GM19239 (cell line): ENCODE data around the gene UBB.

Experiments used
- DNase-seq: peaks from one replicate; pipeline ENCODE4 v3.0.0; 2011; ENCODE audit warnings: low spot score; ENCODE audit not compliant: insufficient read length
- FAIRE-seq: peaks from 2 replicates; lab custom pipeline; 2011; peaks lifted over from hg19 to GRCh38; lab: Jason Lieb, UNC

UBB gene

GRCh38 chr17:16380640-16381495 lies at the start of gene UBB:
TSS of gene UBB (plus strand) at chr17:16381091. CDS start at chr17:16381908, 817 bp downstream.
- peak; percentile 85 for DNase-seq
- peak; percentile 94 for FAIRE-seq

GRCh38 chr17:16338391-16338790 lies 42.5 kb upstream of the UBB start:
- DNase-seq (no peak), FAIRE-seq (no peak)

DNA sequence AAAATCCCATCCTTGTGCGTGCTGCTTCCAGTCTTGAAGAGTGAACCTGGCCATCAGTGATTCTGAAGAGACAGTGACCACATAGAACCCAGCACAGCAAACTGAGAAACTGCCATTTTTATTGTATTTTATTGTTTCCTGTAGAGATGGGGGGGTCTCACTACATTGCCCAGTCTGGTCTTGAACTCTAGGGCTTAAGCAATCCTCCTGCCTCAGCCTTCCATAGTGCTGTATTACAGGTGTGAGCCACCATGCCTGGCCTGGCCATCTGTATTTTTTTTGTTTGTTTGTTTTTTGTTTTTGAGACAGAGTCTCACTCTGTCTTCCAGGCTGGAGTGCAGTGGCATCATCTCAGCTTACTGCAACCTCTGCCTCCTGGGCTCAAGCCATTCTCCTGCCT lies 41.5 kb upstream of the UBB start:
- FAIRE-seq = no peak
- DNase-seq = no peak

DNA sequence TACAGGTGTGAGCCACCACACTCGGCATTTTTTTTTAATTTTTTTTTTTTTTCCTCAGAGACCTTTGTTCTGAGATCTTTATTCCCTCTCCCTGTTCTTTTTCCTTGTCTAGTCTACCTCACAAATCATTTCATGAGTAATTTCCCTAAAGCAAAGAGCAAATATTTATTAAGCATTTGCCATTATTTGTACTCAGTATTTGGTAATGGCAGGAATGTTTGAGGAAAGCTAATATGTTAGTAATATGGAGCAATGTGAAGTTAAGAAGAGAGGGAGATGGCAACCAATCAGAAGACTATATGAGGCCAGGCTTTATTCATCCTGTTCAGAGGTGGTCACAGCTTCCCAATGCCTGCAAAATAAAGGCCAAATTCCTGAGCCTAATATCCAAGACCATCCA lies 40.9 kb upstream of the UBB start:
- no peak for FAIRE-seq
- DNase-seq = no peak

- no peak for DNase-seq
- no peak for FAIRE-seq
Measured at GRCh38 chr17:16342979-16343378, 37.9 kb upstream of the UBB start.

DNA sequence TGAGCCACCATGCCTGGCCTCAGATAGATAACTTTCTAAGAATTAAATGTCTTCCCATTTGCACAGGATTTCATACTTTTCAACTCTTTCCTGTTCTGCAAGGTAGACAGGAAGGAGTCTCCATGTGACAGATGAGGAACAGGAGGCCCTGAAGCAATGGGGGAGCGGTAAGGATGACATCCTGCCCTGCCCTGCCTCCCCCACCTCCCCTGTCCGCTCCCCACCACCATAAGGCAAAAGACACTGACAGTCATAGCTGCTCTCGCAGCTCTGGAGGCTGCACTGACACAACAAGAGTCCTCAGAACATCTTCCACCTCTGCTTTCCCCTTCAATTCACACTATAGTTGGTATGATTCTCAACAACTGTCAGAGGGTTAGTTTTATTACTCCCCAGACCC lies 37.3 kb upstream of the UBB start:
- FAIRE-seq = no peak
- DNase-seq = no peak

- FAIRE-seq (no peak), DNase-seq (no peak)
Measured at GRCh38 chr17:16345565-16345964, 35.3 kb upstream of the UBB start.

GRCh38 chr17:16346721-16347271 lies 34.1 kb upstream of the UBB start:
- DNase-seq (no peak), FAIRE-seq (no peak)

GRCh38 chr17:16348586-16348985 lies 32.3 kb upstream of the UBB start:
- no peak for DNase-seq
- FAIRE-seq = no peak

DNA sequence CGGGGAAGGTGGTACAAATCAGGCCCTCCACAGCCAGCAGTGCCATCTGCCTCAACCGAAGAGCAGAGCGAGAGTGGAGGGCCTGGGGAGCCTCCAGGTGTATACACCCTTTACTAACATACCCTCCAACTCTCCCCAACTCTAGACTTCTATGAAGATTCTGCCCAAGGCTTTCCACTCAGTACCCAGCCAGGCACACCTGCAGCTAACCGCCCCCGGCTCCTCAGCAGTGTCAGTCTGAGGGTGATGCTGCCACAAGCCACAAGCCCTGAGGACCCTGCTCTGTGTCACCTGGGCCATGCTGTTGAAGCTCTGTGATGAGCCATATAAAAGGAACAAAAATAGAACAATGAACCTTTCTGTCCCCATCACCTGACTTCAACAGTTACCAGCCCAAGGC lies 31.5 kb upstream of the UBB start:
- DNase-seq = no peak
- FAIRE-seq = no peak

GRCh38 chr17:16351831-16352230 lies 29.1 kb upstream of the UBB start:
- DNase-seq (no peak), FAIRE-seq (no peak)

DNA sequence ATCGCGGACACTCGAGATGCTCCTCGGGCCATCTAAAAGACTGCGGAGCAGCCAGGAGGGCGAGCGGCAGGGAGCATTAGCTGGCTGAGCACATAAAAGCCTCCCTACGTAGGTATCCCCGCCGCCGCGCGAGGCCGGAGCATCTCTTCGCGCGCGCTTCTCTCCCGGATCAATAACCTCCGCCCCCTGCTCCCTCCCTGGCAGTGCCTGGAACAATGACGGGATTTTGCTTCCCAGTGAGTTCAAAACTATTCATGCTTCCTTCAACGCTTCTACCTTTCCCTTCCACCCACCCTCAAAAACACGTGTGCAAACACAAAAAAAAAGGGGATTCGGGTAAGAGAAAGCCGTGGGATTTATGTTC lies 28.6 kb upstream of the UBB start:
- DNase-seq (no peak), FAIRE-seq (no peak)

DNA sequence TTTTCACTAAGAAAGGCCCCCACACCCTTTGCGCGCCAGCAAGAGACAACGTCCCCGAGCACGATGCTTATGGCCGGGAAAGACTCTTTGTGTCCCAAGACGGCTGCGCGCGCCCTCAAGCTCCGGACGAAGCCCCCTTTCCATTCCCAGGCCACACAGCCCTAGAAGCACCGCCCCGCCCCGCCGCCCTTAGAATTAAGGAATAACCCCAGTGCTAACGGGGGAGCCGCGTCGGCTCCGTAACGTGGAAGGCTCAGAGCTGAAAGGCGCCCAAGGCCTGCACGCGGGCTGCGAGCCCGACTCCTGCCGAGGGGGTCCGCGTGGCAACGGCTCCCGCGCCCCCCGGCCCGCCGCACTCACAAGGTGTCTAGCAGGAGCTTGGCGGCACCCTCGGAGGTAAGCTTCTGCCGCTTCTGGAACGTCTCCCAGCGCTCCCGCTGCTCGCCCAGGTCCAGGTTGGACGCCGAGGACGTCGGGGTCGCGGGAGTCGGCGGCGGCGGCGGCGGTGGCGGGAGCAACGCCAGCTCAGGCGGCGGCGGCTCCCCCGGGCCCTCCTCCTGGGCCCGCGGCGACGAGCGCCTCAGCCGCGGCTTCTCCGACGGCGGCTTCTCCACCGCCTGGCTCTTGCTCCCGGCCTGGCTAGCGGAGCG lies 28.1 kb upstream of the UBB start:
- DNase-seq (peak; percentile 31), FAIRE-seq (no peak)

- FAIRE-seq (peak; percentile 47), DNase-seq (peak; percentile 79)
Measured at GRCh38 chr17:16353317-16354174, 27.3 kb upstream of the UBB start, which contains the start of gene CENPV. TSS of gene CENPV (minus strand) at chr17:16353469. CDS start at chr17:16353436, 33 bp downstream.

- no peak for DNase-seq
- FAIRE-seq = no peak
Measured at GRCh38 chr17:16354585-16354984, 26.3 kb upstream of the UBB start.

GRCh38 chr17:16358394-16358793 lies 22.5 kb upstream of the UBB start:
- FAIRE-seq (no peak), DNase-seq (no peak)

DNA sequence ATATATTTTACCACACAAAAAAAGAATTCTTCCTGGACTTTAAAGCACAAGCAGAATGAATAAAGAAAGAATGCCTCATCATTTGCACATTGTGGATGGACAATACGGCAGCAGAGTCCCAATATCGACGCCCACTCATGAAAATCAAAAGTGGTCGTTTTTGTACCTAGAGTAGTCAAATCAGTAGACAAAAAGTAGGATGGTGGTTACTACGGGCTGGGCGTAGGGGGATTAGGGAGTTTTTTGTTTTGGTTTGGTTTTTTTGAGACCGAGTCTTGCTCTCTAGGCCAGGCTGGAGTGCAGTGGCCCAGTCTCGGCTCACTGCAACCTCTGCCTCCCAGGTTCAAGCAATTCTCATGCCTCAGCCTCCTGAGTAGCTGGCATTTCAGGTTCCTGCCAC lies 19.0 kb upstream of the UBB start:
- DNase-seq (no peak), FAIRE-seq (no peak)

- DNase-seq (peak; percentile 64), FAIRE-seq (peak; percentile 94)
Measured at GRCh38 chr17:16363749-16364536, 16.9 kb upstream of the UBB start.

DNA sequence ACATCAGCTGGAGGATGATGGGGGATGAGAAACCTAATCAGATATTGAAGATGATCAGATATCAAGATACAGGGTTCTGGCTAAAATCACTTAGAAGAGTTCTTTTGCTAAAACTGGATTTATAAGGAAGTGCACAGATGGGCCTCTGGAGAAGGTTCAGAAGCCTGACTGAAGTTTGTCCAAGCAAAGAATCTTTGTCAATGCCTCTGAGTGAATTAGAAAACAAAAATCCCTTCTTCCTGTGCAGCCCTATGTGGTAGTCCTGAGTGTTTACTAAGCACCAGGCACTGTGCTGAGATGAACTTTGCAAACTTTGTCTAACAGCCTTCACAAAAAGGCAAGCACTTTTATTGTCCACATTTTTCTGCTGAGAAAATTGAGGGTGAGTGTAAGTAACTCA lies 16.3 kb upstream of the UBB start:
- FAIRE-seq (no peak), DNase-seq (no peak)

GRCh38 chr17:16371742-16372141 lies 9.1 kb upstream of the UBB start:
- DNase-seq (no peak), FAIRE-seq (no peak)
